Measurements from ENCODE around the gene COLQ. TPM values are rescaled to one million over a fixed set of nuclear protein-coding genes. Genes with fewer than 3 reads are reported as not detected.

Gene COLQ
- total RNA-seq, 8 experiments from 2014 or later = 1.7 to 10.1 (median 3.1) TPM

GRCh38 chr3:15514663-15515340 lies 6.7 kb downstream of the COLQ start:
- peak in 1 of 8 experiments; percentile 69 for ATAC-seq (replicated peaks in 6 of 8)
- Histone ChIP-seq H3K4me1 (replicated peaks in 1 of 2) (peaks cover 3 to 18% of the 10 kb centered on the region in 2 donors), H3K4me3 (no peak overlapping the region), H3K27ac (no peak overlapping the region)
- 75 to 100% (median 92%) methylated on average over 2 to 4 of the region's 4 CpGs; no CpG with 5 or more reads in 3 of the 10 experiments for WGBS, 10 experiments
- in situ Hi-C loops (cut with MboI; ENCODE audit: low pct_unique_long_range_greater_than_20kb in 2 of 9, low sequenced_read_pairs in 9 of 9, unreplicated experiment in 9 of 9) = no loop called here

- WGBS, 10 experiments = 60 to 97% (median 76%) methylated on average over 1 to 4 of the region's 5 CpGs; no CpG with 5 or more reads in 3 of the 10 experiments
- in situ Hi-C loops (cut with MboI; ENCODE audit: low pct_unique_long_range_greater_than_20kb in 2 of 9, low sequenced_read_pairs in 9 of 9, unreplicated experiment in 9 of 9) = no loop called here
- Histone ChIP-seq H3K27ac (no peak overlapping the region), H3K4me3 (no peak overlapping the region), H3K4me1 (replicated peaks in 1 of 2) (peaks cover 3 to 18% of the 10 kb centered on the region in 2 donors)
- ATAC-seq (replicated peaks in 6 of 8) = peak in 1 of 8 experiments; percentile 9
Observed at GRCh38 chr3:15513810-15514662, 7.5 kb downstream of the COLQ start.

DNA sequence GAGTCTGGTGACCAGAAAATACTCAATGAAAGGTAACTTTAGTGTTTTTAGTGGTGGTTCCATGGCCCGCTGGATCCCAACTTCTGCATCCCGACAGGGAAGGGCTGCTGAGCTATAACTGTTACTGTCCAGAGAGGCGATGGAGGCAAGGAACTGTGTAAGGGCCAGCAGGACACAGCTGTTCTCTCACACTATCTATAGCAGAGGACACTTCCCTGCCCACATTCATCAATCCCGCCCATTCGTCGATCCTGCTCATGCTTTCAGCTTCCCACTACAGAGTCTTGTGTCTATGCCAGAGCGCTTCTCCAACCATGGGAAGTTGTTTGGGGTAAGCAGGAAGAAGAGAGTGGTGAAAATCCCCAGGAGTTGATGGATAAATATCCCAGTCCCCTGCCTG lies 8.4 kb downstream of the COLQ start:
- in situ Hi-C loops (cut with MboI; ENCODE audit: low pct_unique_long_range_greater_than_20kb in 2 of 9, low sequenced_read_pairs in 9 of 9, unreplicated experiment in 9 of 9) = no loop called here
- Histone ChIP-seq H3K4me1 (replicated peaks in 1 of 2) (peaks cover 3 to 18% of the 10 kb centered on the region in 2 donors), H3K4me3 (no peak overlapping the region), H3K27ac (no peak overlapping the region)
- ATAC-seq (replicated peaks in 6 of 8) = no peak
- WGBS, 10 experiments = 74 to 100% (median 90%) methylated on average over 1 to 3 of the region's 7 CpGs; no CpG with 5 or more reads in 5 of the 10 experiments

GRCh38 chr3:15512166-15512565 lies 9.3 kb downstream of the COLQ start:
- WGBS, 10 experiments = 10 to 88% (median 70%) methylated on average over 1 to 9 of the region's 10 CpGs; no CpG with 5 or more reads in 4 of the 10 experiments
- peaks cover 3 to 18% of the 10 kb centered on the region in 2 donors for H3K4me1 ChIP-seq (replicated peaks in 1 of 2)
- no peak overlapping the region for H3K27ac ChIP-seq
- peak in 6 of 8 experiments; percentile 54 to 97 (median 62) for ATAC-seq (replicated peaks in 6 of 8)
- H3K4me3 ChIP-seq = no peak overlapping the region
- in situ Hi-C loops (cut with MboI; ENCODE audit: low pct_unique_long_range_greater_than_20kb in 2 of 9, low sequenced_read_pairs in 9 of 9, unreplicated experiment in 9 of 9) = no loop called here

DNA sequence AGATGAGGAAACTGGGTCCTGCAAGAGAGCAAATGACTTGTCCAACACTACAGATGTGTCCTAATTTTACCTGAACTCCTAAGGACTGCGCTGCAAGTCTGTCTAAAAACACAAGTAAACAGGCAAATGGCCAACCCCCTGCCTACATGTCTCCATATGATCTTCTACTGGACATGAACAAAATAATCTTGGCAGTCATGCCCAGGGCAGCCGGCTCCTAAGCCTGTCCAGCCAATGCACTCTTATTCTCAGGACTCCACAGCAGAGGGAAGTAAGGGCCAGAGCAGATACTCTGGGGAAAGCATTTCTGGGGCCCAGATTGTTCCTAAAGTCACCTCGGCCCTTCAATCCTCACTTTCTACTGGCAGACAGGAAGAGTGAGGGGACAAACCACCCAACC lies 10.3 kb downstream of the COLQ start:
- in situ Hi-C loops (cut with MboI; ENCODE audit: low pct_unique_long_range_greater_than_20kb in 2 of 9, low sequenced_read_pairs in 9 of 9, unreplicated experiment in 9 of 9) = no loop called here
- 40 to 100% (median 100%) methylated on average over 1 to 2 of the region's 3 CpGs; no CpG with 5 or more reads in 3 of the 10 experiments for WGBS, 10 experiments
- H3K4me3 ChIP-seq = no peak overlapping the region
- peaks cover 3 to 19% of the 10 kb centered on the region in 2 donors for H3K4me1 ChIP-seq (replicated peaks in 1 of 2)
- no peak overlapping the region for H3K27ac ChIP-seq
- no peak for ATAC-seq (replicated peaks in 6 of 8)

GRCh38 chr3:15510493-15510892 lies 11.0 kb downstream of the COLQ start:
- H3K4me1 ChIP-seq (replicated peaks in 1 of 2) = peaks cover 8 to 19% of the 10 kb centered on the region in 2 donors
- ATAC-seq (replicated peaks in 6 of 8) = no peak
- 80% methylated on average over 1 to 3 of the region's 3 CpGs; no CpG with 5 or more reads in 8 of the 10 experiments for WGBS, 10 experiments
- H3K27ac ChIP-seq = no peak overlapping the region
- in situ Hi-C loops (cut with MboI; ENCODE audit: low pct_unique_long_range_greater_than_20kb in 2 of 9, low sequenced_read_pairs in 9 of 9, unreplicated experiment in 9 of 9) = no loop called here
- no peak overlapping the region for H3K4me3 ChIP-seq

DNA sequence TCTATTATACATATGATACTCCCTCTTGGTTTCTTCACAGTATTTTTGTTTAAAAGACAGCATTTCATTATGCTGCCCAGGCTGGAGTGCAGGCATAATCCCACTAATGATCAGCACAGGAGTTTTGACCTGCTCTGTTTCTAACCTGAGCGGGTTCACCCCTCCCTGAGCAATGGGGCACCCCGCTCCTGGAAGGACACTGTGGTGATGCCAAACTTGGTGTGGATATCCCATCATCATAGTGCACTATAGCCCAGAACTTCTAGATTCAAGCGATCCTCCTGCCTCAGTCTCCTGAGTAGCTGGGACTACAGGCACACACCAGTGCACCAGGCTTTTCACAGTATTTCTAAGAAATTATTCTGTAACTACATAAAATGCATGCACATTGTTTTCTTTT lies 14.9 kb downstream of the COLQ start:
- peaks cover 10 to 19% of the 10 kb centered on the region in 2 donors for H3K4me1 ChIP-seq (replicated peaks in 1 of 2)
- H3K4me3 ChIP-seq = no peak overlapping the region
- ATAC-seq (replicated peaks in 6 of 8) = no peak
- 90 to 100% (median 100%) methylated on average over 1 to 2 of the region's 3 CpGs; no CpG with 5 or more reads in 5 of the 10 experiments for WGBS, 10 experiments
- no peak overlapping the region for H3K27ac ChIP-seq
- in situ Hi-C loops (cut with MboI; ENCODE audit: low pct_unique_long_range_greater_than_20kb in 2 of 9, low sequenced_read_pairs in 9 of 9, unreplicated experiment in 9 of 9) = no loop called here

GRCh38 chr3:15505479-15506165 lies 15.9 kb downstream of the COLQ start:
- no peak overlapping the region for H3K4me3 ChIP-seq
- H3K4me1 ChIP-seq (replicated peaks in 1 of 2) = peaks cover 10 to 19% of the 10 kb centered on the region in 2 donors
- ATAC-seq (replicated peaks in 6 of 8) = peak in 5 of 8 experiments; percentile 85 to 97 (median 93)
- in situ Hi-C loops (cut with MboI; ENCODE audit: low pct_unique_long_range_greater_than_20kb in 2 of 9, low sequenced_read_pairs in 9 of 9, unreplicated experiment in 9 of 9) = no loop called here
- no peak overlapping the region for H3K27ac ChIP-seq
- 22 to 62% (median 41%) methylated on average over 2 to 7 of the region's 7 CpGs; no CpG with 5 or more reads in 1 of the 10 experiments for WGBS, 10 experiments

DNA sequence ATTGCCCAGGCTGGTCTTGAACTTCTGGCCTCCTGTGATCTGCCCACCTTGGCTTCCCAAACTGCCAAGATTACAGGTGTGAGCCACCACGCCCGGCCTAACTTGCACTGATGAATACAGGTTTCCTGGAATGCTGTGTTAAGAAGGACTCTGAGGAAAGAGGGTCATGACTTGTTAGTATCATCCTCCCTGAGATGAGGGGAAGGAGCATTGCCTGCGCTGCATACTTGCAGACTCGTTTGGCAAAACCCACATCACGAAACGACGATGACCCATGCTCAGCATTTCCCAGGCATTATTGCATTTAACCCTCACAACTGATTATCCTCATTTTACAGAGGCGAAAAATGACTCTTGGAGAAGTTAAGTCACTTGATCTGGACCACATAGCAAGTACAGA lies 18.9 kb downstream of the COLQ start:
- 88 to 100% (median 90%) methylated on average over 2 to 7 of the region's 8 CpGs; no CpG with 5 or more reads in 4 of the 10 experiments for WGBS, 10 experiments
- in situ Hi-C loops (cut with MboI; ENCODE audit: low pct_unique_long_range_greater_than_20kb in 2 of 9, low sequenced_read_pairs in 9 of 9, unreplicated experiment in 9 of 9) = no loop called here
- no peak for ATAC-seq (replicated peaks in 6 of 8)
- Histone ChIP-seq H3K27ac (no peak overlapping the region), H3K4me3 (no peak overlapping the region), H3K4me1 (replicated peaks in 1 of 2) (peaks cover 12 to 30% of the 10 kb centered on the region in 2 donors)

- Histone ChIP-seq H3K4me1 (replicated peaks in 1 of 2) (peaks cover 19 to 26% of the 10 kb centered on the region in 2 donors), H3K4me3 (no peak overlapping the region), H3K27ac (no peak overlapping the region)
- in situ Hi-C loops (cut with MboI; ENCODE audit: low pct_unique_long_range_greater_than_20kb in 2 of 9, low sequenced_read_pairs in 9 of 9, unreplicated experiment in 9 of 9) = no loop called here
- 20 to 96% (median 55%) methylated on average over 1 to 3 of the region's 4 CpGs; no CpG with 5 or more reads in 5 of the 10 experiments for WGBS, 10 experiments
- no peak for ATAC-seq (replicated peaks in 6 of 8)
Observed at GRCh38 chr3:15501126-15501525, 20.4 kb downstream of the COLQ start.

- peaks cover 19 to 28% of the 10 kb centered on the region in 2 donors for H3K4me1 ChIP-seq (replicated peaks in 1 of 2)
- peak in 2 of 8 experiments; percentile 14 to 50 for ATAC-seq (replicated peaks in 6 of 8)
- in situ Hi-C loops (cut with MboI; ENCODE audit: low pct_unique_long_range_greater_than_20kb in 2 of 9, low sequenced_read_pairs in 9 of 9, unreplicated experiment in 9 of 9) = no loop called here
- 24 to 92% (median 69%) methylated on average over 2 to 3 of the region's 3 CpGs; no CpG with 5 or more reads in 1 of the 10 experiments for WGBS, 10 experiments
- H3K4me3 ChIP-seq = no peak overlapping the region
- no peak overlapping the region for H3K27ac ChIP-seq
Observed at GRCh38 chr3:15500107-15500724, 21.3 kb downstream of the COLQ start.

DNA sequence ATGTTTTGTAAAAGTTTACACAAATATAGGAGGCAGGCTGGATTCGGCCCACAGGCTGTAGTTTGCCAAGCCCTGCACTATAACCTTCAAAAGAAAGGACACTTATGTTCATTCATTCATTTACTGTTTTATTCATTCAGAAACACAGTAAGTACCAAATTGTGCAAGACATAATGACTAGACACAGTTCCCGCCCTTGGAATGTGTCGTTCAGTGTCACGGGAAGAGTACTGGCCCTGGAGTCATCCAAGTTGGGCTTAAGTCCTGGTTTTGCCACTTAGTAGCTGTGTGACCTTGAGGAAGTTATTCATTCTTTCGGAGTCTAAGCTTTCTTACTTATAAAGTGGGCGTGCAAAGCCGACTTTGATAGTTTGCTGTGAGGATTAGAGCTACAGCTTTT lies 22.0 kb downstream of the COLQ start:
- in situ Hi-C loops (cut with MboI; ENCODE audit: low pct_unique_long_range_greater_than_20kb in 2 of 9, low sequenced_read_pairs in 9 of 9, unreplicated experiment in 9 of 9) = no loop called here

More for the DNA sequence above, 22.0 kb downstream of the COLQ start:
- Histone ChIP-seq H3K27ac (no peak overlapping the region), H3K4me3 (no peak overlapping the region), H3K4me1 (replicated peaks in 1 of 2) (peaks cover 17 to 25% of the 10 kb centered on the region in 2 donors)
- WGBS, 10 experiments = 0 to 97% (median 74%) methylated on average over 1 to 5 of the region's 7 CpGs
- peak in 2 of 8 experiments; percentile 78 to 94 for ATAC-seq (replicated peaks in 6 of 8)

Data from motor neuron (in vitro differentiated cells).